ENCODE measurements around the gene NELL1. TPM values are rescaled to one million over a fixed set of nuclear protein-coding genes. Genes with fewer than 3 reads are reported as not detected.

The NELL1 gene
- total and polyA plus RNA-seq, 2 experiments from 2014 or later = 8.9 to 20.1 TPM

DNA sequence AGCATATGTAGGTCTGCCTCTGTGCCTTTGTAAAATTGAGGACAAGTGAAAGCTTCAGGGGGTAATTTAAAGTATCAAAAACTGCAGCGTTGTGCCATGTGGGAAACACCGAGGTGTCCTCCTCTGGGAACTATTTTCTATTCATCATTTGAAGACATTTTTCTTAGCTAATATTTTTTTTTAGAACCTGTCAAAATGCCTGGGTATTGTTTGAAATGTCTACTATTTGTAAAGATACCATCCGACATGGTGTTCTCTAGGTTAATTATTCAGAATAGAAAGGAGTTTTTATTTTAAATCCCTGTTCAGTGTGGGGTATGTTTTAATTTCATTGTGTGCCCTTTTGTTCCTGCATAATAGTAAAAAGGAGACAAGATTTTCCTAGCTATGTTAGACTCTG is 490.8 kb downstream of the NELL1 start:
- Histone ChIP-seq H2AFZ (no peak overlapping the region), H3K79me2 (no peaks in the 10 kb centered on the region), H3K9me3 (ENCODE audit: low read depth) (no peaks in the 10 kb centered on the region), H3K4me2 (no peak overlapping the region), H3K36me3 (replicated peaks; ENCODE audit: insufficient read depth, low read depth) (no peaks in the 10 kb centered on the region), H3K27ac (no peak overlapping the region), H3K9me2 (replicated peaks; ENCODE audit: insufficient read depth) (no peaks in the 10 kb centered on the region), H3K4me1 (ENCODE audit: insufficient read depth) (no peaks in the 10 kb centered on the region), H3K4me3 (no peak overlapping the region), H4K20me1 (ENCODE audit: insufficient read depth, poor library complexity, severe bottlenecking) (no peaks in the 10 kb centered on the region), H3K27me3 (no peaks in the 10 kb centered on the region)
- WGBS (ENCODE audit: low lambda C conversion rate, missing lambda C conversion rate) = 76% methylated on average over 3 of the region's 3 CpGs
- no peak for DNase-seq (ENCODE audit: low spot score)
- TF ChIP-seq EZH2phosphoT487 (IDR thresholded peaks at IDR 0.05; ENCODE audit: low read depth, severe bottlenecking, unreplicated experiment) = no peak
- TF ChIP-seq EZH2 (IDR thresholded peaks at IDR 0.05; ENCODE audit: borderline replicate concordance) = no peak

- DNase-seq (ENCODE audit: low spot score) = no peak
- Histone ChIP-seq H3K9me2 (replicated peaks; ENCODE audit: insufficient read depth) (no peaks in the 10 kb centered on the region), H3K4me3 (no peak overlapping the region), H3K79me2 (no peaks in the 10 kb centered on the region), H3K27me3 (no peaks in the 10 kb centered on the region), H4K20me1 (ENCODE audit: insufficient read depth, poor library complexity, severe bottlenecking) (no peaks in the 10 kb centered on the region), H3K36me3 (replicated peaks; ENCODE audit: insufficient read depth, low read depth) (no peaks in the 10 kb centered on the region), H2AFZ (no peak overlapping the region), H3K4me2 (no peak overlapping the region), H3K27ac (no peak overlapping the region), H3K4me1 (ENCODE audit: insufficient read depth) (no peaks in the 10 kb centered on the region), H3K9me3 (ENCODE audit: low read depth) (no peaks in the 10 kb centered on the region)
- 90% methylated on average over 8 of the region's 8 CpGs for WGBS (ENCODE audit: low lambda C conversion rate, missing lambda C conversion rate)
- TF ChIP-seq EZH2phosphoT487 (IDR thresholded peaks at IDR 0.05; ENCODE audit: low read depth, severe bottlenecking, unreplicated experiment) (no peak), CTCF (IDR thresholded peaks at IDR 0.05; ENCODE audit: poor library complexity) (no peak), EZH2 (IDR thresholded peaks at IDR 0.05; ENCODE audit: borderline replicate concordance) (no peak)
These were observed 500.3 kb downstream of the NELL1 start for GRCh38 chr11:21169639-21170038.

DNA sequence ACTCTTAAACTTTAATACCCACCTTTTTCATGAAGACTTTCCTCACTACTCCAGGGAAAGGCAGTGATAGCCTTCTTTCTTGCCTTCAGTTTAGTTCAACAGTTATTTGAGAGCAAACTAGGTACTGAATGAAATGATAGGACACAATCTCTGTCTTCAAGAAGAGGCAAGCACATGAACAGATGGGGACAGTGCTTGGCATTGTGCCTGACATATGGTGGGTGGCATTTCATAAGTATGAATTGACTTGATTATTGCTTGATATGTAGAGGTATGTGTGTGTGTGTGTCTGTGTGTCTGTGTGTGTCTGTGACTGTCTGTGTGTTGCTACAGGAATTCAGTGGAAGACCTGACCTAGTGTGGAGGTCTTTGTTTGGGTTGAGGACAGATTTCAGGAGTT is 504.1 kb downstream of the NELL1 start:
- no peaks in the 10 kb centered on the region for H4K20me1 ChIP-seq (ENCODE audit: insufficient read depth, poor library complexity, severe bottlenecking)
- H3K4me1 ChIP-seq (ENCODE audit: insufficient read depth) = no peaks in the 10 kb centered on the region
- no peaks in the 10 kb centered on the region for H3K79me2 ChIP-seq
- H3K27ac ChIP-seq = no peak overlapping the region
- no peaks in the 10 kb centered on the region for H3K9me2 ChIP-seq (replicated peaks; ENCODE audit: insufficient read depth)
- H3K4me2 ChIP-seq = no peak overlapping the region
- no peaks in the 10 kb centered on the region for H3K27me3 ChIP-seq
- no peaks in the 10 kb centered on the region for H3K36me3 ChIP-seq (replicated peaks; ENCODE audit: insufficient read depth, low read depth)
- H2AFZ ChIP-seq = no peak overlapping the region
- no peaks in the 10 kb centered on the region for H3K9me3 ChIP-seq (ENCODE audit: low read depth)
- H3K4me3 ChIP-seq = no peak overlapping the region
- no peak for DNase-seq (ENCODE audit: low spot score)
- TF ChIP-seq CTCF (IDR thresholded peaks at IDR 0.05; ENCODE audit: poor library complexity) (no peak), EZH2phosphoT487 (IDR thresholded peaks at IDR 0.05; ENCODE audit: low read depth, severe bottlenecking, unreplicated experiment) (no peak), EZH2 (IDR thresholded peaks at IDR 0.05; ENCODE audit: borderline replicate concordance) (no peak)

- Histone ChIP-seq H3K4me1 (ENCODE audit: insufficient read depth) (peaks cover 6% of the 10 kb centered on the region), H3K9me2 (replicated peaks; ENCODE audit: insufficient read depth) (no peaks in the 10 kb centered on the region), H3K9me3 (ENCODE audit: low read depth) (no peaks in the 10 kb centered on the region), H3K4me2 (no peak overlapping the region), H3K4me3 (no peak overlapping the region), H3K79me2 (no peaks in the 10 kb centered on the region), H3K36me3 (replicated peaks; ENCODE audit: insufficient read depth, low read depth) (no peaks in the 10 kb centered on the region), H3K27me3 (no peaks in the 10 kb centered on the region), H2AFZ (no peak overlapping the region), H4K20me1 (ENCODE audit: insufficient read depth, poor library complexity, severe bottlenecking) (no peaks in the 10 kb centered on the region), H3K27ac (no peak overlapping the region)
- no peak for DNase-seq (ENCODE audit: low spot score)
- 96% methylated on average over 2 of the region's 2 CpGs for WGBS (ENCODE audit: low lambda C conversion rate, missing lambda C conversion rate)
- TF ChIP-seq CTCF (IDR thresholded peaks at IDR 0.05; ENCODE audit: poor library complexity) (no peak), EZH2phosphoT487 (IDR thresholded peaks at IDR 0.05; ENCODE audit: low read depth, severe bottlenecking, unreplicated experiment) (no peak), EZH2 (IDR thresholded peaks at IDR 0.05; ENCODE audit: borderline replicate concordance) (no peak)
These were observed 505.4 kb downstream of the NELL1 start for GRCh38 chr11:21174781-21175180.

Data from hepatocyte (in vitro differentiated cells).